Lower leg skin (tissue), 3 donors: ENCODE measurements around the gene KLF4.

ENCODE experiments used
- CTCF ChIP-seq, 3 donors: fragments of 450-650 bp; IDR thresholded peaks; one replicate each; pipeline ENCODE4 v1.5.1; 2016; ENCODE audit warnings: antibody characterized with exemption in 3 of 3, mild to moderate bottlenecking in 3 of 3, moderate library complexity in 2 of 3
- POLR2A ChIP-seq, 2 donors: fragments of 450-650 bp; IDR thresholded peaks; one replicate each; pipeline ENCODE4 v1.6.1; 2016 to 2017; ENCODE audit warnings: antibody characterized with exemption in 2 of 2, mild to moderate bottlenecking in 1 of 2, moderate library complexity in 1 of 2

- TF ChIP-seq CTCF (IDR thresholded peaks at IDR 0.05) (no peak), POLR2A (IDR thresholded peaks at IDR 0.05) (no peak)
Measured at GRCh38 chr9:107518037-107518807, 28.7 kb upstream of the KLF4 start.
